OCI-LY1 (cell line): Measurements from ENCODE around the gene KLHDC7B.
A peak's percentile ranks its signal among the peaks of the same experiment; 100 is the strongest.

Source experiments
- EZH2 ChIP-seq: fragments of 200-600 bp; sonication (generic), shearing (Covaris generic); IDR thresholded peaks from 2 replicates; pipeline ENCODE4 v1.8.0; 2017; ENCODE audit warnings: borderline replicate concordance, mixed run types, mild to moderate bottlenecking, antibody characterized with exemption, low read length, moderate library complexity, mixed read lengths
- TF ChIP-seq, protein P1 (sequence below): fragments of 200-600 bp; sonication (generic), shearing (Covaris generic); IDR thresholded peaks from 2 replicates; pipeline ENCODE4 v1.5.1; 2017; ENCODE audit warnings: mild to moderate bottlenecking, antibody characterized with exemption, low read length, moderate library complexity, mixed read lengths

DNA sequence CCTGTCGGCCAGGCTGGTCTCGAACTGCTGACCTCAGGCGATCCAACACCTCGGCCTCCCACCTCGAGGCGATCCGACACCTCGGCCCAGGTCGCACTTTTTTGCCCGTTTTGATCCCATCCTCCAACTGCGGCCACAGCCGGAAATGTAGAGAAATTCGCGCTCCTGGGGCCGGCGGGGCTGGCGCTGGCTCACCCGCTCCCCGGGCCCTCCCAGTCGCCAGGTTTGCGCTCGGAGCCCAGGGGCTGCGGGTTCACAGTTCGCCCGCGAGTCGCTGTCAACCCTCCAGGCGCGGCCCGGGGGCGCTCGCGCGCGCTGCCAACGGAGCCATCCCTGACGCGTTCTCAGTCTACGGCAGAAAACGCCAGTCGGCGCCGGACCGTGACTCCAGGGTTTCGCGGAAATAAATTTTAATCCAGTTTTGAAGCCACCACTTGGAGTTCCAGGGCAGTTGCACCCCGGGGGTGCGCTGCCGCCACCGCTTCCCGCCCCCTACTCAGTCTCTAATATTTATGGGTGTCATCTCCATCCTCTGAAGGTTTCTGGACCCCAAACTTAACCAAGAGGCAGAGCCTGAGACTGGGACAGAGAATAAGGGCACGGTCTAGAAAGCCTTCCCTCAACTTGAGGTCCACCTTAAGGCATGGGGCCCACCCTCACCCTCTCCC is 1.5 kb upstream of the KLHDC7B start:
- TF ChIP-seq, protein P1, sequence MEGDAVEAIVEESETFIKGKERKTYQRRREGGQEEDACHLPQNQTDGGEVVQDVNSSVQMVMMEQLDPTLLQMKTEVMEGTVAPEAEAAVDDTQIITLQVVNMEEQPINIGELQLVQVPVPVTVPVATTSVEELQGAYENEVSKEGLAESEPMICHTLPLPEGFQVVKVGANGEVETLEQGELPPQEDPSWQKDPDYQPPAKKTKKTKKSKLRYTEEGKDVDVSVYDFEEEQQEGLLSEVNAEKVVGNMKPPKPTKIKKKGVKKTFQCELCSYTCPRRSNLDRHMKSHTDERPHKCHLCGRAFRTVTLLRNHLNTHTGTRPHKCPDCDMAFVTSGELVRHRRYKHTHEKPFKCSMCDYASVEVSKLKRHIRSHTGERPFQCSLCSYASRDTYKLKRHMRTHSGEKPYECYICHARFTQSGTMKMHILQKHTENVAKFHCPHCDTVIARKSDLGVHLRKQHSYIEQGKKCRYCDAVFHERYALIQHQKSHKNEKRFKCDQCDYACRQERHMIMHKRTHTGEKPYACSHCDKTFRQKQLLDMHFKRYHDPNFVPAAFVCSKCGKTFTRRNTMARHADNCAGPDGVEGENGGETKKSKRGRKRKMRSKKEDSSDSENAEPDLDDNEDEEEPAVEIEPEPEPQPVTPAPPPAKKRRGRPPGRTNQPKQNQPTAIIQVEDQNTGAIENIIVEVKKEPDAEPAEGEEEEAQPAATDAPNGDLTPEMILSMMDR: peak; percentile 75
- TF ChIP-seq EZH2: no peak
